ENCODE data around the gene NFIB.

The NFIB gene

DNA sequence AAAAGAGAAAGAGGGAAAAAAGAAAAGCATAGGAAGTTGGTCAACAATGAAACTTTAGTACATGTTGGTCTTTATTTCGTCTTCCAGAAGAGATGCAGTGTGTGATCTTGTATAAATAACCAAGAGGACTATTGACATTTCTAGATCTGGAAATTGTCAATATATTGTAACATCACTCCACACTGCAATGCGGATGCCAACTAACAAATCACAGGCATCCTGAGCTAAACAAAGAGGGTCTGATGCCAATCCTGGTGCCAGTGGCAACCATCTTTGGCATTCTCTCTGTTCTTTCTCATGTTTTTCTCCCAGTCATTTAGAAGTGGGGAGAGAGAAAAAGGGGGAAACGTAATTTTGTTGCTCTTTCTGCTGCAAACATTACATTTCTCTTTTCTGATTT is 9.7 kb downstream of the NFIB start:
- no peak for DNase-seq (ENCODE audit: low read depth)

GRCh38 chr9:14303521-14303920 is 10.4 kb downstream of the NFIB start:
- DNase-seq (ENCODE audit: low read depth): no peak

DNA sequence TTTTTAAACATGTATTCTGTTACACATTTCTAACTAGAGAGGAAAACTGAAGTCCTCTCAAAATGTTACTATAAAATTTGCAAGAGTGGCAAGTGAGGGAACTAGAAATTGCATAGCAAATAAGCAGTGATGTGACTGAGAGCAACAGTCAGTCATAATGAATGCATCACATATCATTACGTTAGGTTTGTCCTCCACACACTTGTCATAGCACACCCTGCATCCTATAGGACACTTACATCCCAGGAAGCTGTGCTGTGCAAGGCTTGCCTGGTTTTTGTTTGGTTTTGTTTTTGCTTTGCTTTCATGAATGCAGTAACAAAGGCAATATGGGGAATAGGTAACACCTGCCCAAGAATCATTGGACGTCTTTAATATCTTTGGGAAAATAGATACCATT is 10.8 kb downstream of the NFIB start:
- DNase-seq (ENCODE audit: low read depth): no peak

DNA sequence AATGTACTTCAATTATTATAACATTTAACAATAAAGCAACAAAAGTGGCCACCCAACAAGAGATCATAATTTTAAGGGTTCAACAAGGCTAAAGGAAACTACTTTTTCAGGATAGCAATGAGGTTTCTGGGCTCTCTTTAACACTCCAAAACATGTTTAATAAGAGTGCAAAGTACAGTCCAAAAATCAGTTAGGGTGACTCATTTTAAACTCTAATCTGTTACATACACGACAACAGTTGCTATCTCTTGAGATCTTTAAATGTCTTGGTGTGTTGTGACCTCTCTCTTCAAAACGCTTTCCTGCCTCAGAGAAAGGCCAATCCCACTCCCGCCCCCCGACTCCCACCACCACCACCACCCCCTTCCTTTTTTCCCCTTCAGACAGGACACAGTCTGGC is 11.5 kb downstream of the NFIB start:
- no peak for DNase-seq (ENCODE audit: low read depth)

- no peak for DNase-seq (ENCODE audit: low read depth)
Measured at GRCh38 chr9:14301583-14302021, 12.3 kb downstream of the NFIB start.

- DNase-seq (ENCODE audit: low read depth): no peak
Measured at GRCh38 chr9:14301006-14301405, 12.9 kb downstream of the NFIB start.

- DNase-seq (ENCODE audit: low read depth): no peak
Measured at GRCh38 chr9:14300588-14300987, 13.4 kb downstream of the NFIB start.

GRCh38 chr9:14300040-14300439 is 13.9 kb downstream of the NFIB start:
- DNase-seq (ENCODE audit: low read depth): no peak

DNA sequence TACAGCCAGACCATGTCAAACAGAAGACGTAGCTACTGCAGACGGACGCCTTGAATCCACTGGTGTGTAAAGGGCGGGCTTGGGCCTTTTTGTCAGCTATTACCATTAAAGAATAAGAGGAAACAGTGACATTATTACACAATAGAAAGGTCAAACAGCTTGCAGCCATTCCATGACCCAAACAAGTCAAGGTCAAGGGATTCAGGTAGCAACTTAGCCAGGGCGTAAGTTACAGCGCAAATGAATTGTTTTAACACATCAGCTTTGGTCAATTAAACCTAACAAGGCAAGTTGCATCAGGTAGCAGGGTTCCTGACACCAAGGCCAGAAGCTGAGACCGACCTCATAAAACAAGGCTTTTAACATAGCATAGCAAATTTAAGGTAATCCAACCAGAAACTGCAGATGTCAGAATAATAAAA is 15.3 kb downstream of the NFIB start:
- DNase-seq (ENCODE audit: low read depth): no peak

- no peak for DNase-seq (ENCODE audit: low read depth)
Measured at GRCh38 chr9:14296495-14297113, 17.3 kb downstream of the NFIB start.

- no peak for DNase-seq (ENCODE audit: low read depth)
Measured at GRCh38 chr9:14294659-14295058, 19.3 kb downstream of the NFIB start.

DNA sequence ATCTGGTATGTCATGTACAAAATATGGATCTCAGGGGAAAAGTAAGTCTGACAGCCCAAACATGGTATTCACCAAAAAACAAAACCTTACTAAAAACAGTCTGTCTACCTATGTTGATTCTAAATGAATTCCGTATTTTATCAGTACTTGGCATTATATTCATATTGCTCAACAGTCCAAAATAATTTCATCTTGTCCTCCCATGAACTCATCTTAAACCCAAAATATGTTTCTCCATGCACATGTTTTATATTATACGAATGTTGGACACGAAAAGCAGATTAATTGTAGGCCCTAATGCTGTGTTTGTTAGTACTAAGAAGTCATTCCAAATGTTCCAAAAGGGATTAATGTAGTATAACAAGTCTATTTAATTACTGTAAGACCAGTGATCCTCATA is 20.1 kb downstream of the NFIB start:
- no peak for DNase-seq (ENCODE audit: low read depth)

- DNase-seq (ENCODE audit: low read depth): no peak
Measured at GRCh38 chr9:14292181-14292739, 21.7 kb downstream of the NFIB start.

GRCh38 chr9:14289916-14290315 is 24.0 kb downstream of the NFIB start:
- DNase-seq (ENCODE audit: low read depth): no peak

DNA sequence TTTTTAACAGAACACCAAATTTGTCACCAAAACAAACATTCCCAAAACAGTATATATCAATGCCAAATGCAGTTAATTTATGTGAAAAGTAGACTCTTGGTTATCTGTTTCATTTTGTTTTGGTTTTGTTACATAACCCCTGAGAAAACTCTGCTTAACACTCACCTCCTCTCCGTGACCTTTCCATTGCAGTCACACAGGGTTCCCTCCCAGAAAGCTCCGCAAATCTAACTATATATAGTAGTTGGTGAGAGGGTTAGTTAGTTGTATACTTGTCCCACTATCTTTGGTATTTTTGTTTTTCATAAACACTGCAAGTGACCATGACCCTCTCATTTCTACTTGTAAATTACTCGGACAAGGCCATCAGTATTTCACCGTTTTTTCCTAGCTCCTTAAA is 25.5 kb downstream of the NFIB start:
- no peak for DNase-seq (ENCODE audit: low read depth)

- DNase-seq (ENCODE audit: low read depth): no peak
Measured at GRCh38 chr9:14286121-14286520, 27.8 kb downstream of the NFIB start.

DNA sequence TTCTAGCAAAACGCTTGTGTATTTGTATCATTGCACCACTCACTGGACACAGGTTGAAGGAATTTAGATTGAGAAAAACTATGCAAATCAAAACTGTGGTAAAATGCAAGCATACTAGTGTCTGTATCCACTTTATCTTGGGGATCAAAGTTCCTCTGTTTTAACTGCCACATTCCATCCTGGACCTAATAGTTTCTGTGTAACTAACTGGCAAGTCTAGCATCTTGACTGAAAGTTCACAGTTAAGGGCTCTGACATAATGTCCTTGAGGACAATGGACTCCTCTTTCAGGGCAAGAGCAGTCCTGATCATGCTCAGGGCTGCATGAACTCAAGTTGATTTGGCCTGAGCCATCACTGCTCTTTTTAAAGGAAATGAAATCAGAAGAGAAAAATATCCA is 30.7 kb downstream of the NFIB start:
- no peak for DNase-seq (ENCODE audit: low read depth)

GRCh38 chr9:14281876-14282275 is 32.1 kb downstream of the NFIB start:
- no peak for DNase-seq (ENCODE audit: low read depth)

DNA sequence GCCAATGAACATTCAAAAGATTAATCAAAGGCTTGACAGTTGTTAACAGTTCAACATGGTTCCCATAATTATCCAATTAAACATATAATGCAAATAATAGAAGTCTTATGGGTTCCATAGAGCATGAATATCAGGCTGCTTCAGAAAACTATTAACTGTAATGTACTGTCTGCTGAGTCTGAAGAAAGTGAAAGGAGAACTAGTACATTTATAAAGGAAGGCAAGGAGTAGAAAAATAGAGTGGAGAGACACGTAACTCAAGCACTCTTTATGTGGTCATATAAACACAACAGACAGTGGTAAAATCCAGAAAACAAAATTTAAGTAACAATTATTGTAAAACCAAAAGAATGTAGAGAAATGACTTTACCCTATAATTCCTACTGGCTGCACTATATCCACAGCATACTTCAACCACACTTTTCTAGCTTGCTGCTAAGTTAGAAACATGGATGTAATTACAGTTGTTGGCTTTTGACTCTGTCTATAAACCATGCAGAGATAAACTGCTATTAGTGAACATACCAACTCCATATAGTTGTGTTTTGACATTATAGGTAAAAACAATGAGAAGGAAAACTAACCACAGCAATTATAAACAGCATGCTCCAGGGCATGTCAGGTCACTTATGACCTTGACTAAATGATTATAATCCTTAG is 32.7 kb downstream of the NFIB start:
- DNase-seq (ENCODE audit: low read depth): no peak

DNA sequence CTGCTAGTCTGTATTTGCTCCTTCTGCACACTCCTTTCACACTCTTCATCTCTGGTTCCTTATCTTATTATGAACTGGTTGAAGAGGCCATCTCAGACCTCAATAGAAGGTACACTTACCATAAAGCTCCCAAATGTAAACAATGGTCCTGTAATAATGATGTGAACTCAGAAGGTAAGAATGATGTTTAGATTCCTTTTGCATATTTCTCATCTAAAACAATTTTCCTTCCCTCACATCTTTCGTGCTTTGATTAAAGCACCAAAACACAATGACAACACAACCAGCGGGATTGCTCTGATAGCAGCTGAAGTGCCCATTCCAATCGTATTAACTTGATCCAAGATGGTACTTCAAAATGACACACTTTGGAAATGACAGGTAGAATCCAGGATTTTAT is 34.3 kb downstream of the NFIB start:
- no peak for DNase-seq (ENCODE audit: low read depth)

DNA sequence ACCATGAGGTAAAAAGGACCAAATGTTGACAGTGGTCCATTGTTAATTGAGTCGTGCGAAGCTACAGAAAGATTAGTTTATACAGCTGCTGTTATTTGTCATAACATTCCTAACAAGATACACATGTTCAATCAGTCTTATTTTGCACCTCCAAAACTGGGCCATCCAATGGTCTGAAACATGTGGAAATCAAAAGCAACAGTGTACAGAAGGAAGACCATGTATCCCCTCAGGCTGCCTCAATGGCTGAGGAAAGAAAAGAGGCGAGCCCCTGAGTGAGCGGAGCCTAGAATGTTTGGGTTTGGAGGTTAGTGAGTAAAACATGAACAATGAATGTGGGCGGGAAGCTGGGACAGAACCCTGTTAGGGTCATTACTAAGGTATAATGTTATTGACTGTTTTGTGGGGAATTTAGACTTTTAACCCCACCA is 35.6 kb downstream of the NFIB start:
- no peak for DNase-seq (ENCODE audit: low read depth)

GRCh38 chr9:14277761-14278160 is 36.2 kb downstream of the NFIB start:
- DNase-seq (ENCODE audit: low read depth): no peak

- DNase-seq (ENCODE audit: low read depth): no peak
Measured at GRCh38 chr9:14277244-14277643, 36.7 kb downstream of the NFIB start.

GRCh38 chr9:14275331-14275730 is 38.6 kb downstream of the NFIB start:
- no peak for DNase-seq (ENCODE audit: low read depth)

All from activated T-cell treated with anti-CD3 and anti-CD28 coated beads for 48 hours (primary cell).